ENCODE measurements around the gene BTBD9.
"Not testable (repeated sequence)": the region's sequence is repeated elsewhere in the genome, so short reads cannot be mapped to it uniquely, and the experiment has no call there.

BTBD9 gene

GRCh38 chr6:38649744-38650143, 10.0 kb upstream of the BTBD9 start:
- no peak for DNase-seq (ENCODE audit: low spot score)

- DNase-seq (ENCODE audit: low spot score), result no peak
Observed at GRCh38 chr6:38648629-38649028, 8.9 kb upstream of the BTBD9 start.

GRCh38 chr6:38646166-38646878, 6.6 kb upstream of the BTBD9 start:
- DNase-seq (ENCODE audit: low spot score), result no peak

- DNase-seq (ENCODE audit: low spot score), result no peak
Observed at GRCh38 chr6:38644951-38645350, 5.2 kb upstream of the BTBD9 start.

DNA sequence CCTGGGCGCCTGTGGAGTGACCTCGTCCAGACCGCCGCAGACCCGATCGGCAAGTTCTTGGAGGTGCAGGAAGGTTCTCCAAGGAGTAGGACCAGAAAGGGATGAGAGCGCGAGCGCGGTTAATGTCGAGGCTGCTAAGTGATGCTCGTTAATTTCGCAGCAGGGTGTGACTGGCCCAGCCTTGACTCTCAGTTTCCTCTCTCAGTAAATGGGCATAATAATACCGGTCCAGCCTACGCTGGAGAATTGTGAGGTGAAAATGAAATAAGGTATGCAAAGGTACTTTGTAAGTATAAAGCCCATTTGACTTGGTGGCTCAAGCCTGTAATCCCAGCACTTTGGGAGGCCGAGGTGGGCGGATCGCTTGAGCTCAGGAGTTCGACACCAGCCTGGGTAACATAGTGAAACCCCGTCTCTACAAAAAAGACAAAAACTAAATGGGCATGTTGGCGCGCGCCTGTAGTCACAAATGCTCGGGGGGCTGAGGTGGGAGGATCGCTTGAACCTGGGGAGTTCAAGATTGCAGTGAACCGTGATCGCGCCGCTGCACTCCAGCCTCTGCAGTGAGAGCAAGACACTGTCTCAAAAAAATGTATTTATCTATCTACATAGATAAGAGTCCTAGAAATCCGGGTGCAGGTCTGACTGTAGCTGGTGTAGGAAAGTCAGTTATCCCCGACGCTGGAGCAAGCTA, 634 bp upstream of the BTBD9 start:
- no peak for DNase-seq (ENCODE audit: low spot score)

- DNase-seq (ENCODE audit: low spot score), result peak; percentile 59
Observed at GRCh38 chr6:38638941-38639497, 710 bp downstream of the BTBD9 start.

DNA sequence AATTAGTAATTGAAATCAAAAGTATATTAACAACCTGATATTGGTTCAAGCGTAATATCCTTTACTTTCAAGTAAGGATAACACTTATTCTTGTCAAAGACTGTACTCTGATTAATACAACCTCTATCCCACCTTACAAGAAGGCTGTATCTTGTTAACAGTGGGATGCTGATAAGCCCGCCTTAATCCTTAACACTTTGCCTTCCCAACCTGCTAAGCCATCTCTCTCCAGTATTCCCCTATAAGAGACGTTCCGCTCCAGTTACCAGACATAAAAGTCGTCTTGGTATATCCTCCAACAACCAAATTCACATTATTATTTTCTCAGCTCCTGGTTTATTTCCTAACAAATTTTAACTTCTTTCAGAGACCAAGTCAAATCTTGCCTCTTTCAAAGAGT, 2.0 kb downstream of the BTBD9 start:
- DNase-seq (ENCODE audit: low spot score), result no peak

DNA sequence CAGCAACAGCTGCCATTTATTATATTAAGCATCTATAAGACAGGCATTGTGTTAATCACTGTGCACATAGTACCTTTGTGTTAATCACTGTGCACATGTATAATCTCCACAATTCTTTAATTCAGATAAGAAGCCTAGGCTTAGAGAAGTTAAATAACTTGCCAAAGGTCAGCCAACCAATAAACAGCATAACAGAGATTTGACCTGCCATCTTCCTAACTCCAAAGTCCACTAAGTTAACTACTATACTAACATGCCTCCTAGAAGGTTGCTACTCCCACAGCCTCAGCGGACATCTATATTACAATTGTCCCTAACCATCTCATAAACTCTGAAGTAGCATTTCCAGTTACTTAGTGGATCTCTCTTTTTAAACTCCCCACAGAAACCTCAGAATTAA, 3.7 kb downstream of the BTBD9 start:
- no peak for DNase-seq (ENCODE audit: low spot score)

DNA sequence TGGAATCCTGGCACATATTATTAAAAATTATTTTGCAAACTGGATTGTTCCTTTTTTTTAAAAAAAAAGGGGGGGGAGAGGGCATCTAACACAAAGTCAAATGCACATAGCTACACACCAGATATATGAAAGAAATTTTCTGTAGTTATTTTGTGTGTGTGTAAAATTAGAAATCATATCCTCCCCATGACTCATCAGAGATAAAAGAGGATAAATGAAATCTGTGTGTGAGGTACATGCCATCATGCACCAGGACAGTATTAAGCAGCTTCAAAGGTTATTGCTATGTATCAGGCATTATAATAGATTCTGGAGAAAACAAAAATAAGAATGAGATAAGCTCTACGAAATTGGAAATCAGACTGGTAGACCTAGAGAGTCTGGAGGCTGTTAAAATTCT, 5.2 kb downstream of the BTBD9 start:
- DNase-seq (ENCODE audit: low spot score), result peak; percentile 43

- DNase-seq (ENCODE audit: low spot score), result no peak
Observed at GRCh38 chr6:38632490-38632889, 7.2 kb downstream of the BTBD9 start.

- DNase-seq (ENCODE audit: low spot score), result peak; percentile 29
Observed at GRCh38 chr6:38631186-38631783, 8.4 kb downstream of the BTBD9 start.

DNA sequence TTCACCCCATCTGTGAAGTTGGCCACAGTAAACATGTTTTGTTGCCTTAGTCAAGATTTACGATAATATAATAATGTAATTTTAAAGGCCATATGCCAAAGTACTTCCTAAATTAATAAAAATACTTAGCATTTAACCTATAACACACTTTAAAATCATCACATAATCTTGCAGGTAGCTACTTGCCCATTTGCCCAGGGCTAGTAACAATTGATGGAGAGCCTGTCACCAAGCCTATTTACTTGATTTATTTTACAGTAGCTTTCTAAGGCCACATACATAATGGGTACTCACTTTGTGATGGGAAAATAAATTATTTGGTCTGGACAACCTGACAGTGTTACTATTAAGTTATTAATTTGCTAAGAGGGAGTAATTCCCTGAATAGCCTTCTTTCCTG, 14.5 kb downstream of the BTBD9 start:
- DNase-seq (ENCODE audit: low spot score), result no peak

- not testable (repeated sequence) for DNase-seq (ENCODE audit: low spot score)
Observed at GRCh38 chr6:38619342-38619741, 20.4 kb downstream of the BTBD9 start.

- DNase-seq (ENCODE audit: low spot score), result not testable (repeated sequence)
Observed at GRCh38 chr6:38618301-38618700, 21.4 kb downstream of the BTBD9 start.

GRCh38 chr6:38617856-38618255, 21.9 kb downstream of the BTBD9 start:
- no peak for DNase-seq (ENCODE audit: low spot score)

DNA sequence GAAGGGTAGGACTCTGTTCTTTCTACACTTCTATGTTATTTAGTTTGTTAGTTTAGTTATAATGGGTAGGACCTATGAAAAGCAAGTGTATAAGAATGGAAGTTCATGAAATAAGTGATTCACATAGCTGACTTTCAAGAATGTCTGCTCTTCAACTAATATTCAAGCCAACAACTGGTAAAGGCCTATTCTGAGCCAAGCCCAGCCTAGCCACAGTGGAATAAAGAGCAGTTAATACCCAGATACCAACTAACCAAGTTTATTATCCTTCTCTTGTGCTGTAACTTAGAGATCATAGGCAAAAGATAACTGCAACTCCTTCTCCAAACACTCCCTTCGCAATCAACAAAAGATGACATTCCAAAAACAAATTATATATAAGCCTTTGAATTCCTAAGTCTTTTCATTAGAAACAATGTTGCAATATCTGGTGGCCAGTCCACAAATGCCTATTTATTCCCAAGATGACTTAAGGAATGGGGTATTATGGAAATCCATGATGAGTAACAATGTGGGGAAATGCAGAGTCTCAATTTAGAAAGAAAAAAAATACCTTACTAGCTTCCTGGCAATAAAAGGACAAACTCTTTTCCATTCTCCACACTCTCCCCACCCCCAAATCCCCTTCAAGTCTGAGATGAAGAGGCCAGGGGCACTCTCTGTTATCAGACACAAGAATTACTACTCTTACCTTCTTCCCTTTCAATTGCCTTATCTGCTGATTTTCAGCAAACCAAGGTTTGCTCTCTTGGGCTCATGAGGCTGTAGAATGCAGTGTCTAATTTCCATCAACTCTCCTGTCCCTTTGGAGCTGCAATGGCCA, 27.4 kb downstream of the BTBD9 start:
- no peak for DNase-seq (ENCODE audit: low spot score)

GRCh38 chr6:38610050-38610625, 29.6 kb downstream of the BTBD9 start:
- DNase-seq (ENCODE audit: low spot score), result no peak

DNA sequence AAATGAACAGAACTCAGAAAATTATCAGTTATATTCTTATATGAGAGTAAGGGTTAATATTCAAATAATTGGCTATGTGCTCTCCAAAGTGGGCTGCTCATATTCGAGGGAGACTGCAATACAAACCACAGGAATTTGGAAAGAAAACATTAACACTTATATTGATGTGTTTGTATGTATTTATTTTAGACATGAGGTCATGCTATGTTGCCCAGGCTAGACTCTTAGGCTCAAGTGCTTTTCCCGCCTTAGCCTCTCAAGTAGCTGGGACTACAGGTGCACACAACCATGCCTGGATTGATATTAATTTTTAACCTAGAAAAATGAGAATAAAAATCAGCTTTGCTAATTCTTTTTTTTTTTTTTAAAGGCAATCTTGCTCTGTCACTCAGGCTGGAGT, 35.0 kb downstream of the BTBD9 start:
- DNase-seq (ENCODE audit: low spot score), result no peak

DNA sequence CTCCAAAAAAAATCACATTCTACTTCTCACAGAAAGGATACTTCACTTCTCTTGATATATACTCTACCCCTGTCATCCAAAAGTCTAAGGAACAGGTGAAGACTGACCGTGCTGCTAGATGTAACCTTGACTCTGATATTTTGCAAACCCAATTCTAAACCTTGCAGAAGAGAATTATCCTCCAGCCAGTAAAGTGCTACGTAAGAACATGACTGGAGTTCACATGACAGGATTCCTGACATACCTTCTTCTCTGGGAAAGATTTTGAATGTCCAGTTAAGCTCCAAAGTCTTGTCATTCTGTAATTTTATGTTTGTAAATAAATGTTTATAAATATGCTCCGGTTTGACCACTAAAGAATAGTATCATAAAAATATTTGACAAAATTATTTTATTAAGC, 35.8 kb downstream of the BTBD9 start:
- DNase-seq (ENCODE audit: low spot score), result no peak

GRCh38 chr6:38603496-38603895, 36.2 kb downstream of the BTBD9 start:
- no peak for DNase-seq (ENCODE audit: low spot score)

DNA sequence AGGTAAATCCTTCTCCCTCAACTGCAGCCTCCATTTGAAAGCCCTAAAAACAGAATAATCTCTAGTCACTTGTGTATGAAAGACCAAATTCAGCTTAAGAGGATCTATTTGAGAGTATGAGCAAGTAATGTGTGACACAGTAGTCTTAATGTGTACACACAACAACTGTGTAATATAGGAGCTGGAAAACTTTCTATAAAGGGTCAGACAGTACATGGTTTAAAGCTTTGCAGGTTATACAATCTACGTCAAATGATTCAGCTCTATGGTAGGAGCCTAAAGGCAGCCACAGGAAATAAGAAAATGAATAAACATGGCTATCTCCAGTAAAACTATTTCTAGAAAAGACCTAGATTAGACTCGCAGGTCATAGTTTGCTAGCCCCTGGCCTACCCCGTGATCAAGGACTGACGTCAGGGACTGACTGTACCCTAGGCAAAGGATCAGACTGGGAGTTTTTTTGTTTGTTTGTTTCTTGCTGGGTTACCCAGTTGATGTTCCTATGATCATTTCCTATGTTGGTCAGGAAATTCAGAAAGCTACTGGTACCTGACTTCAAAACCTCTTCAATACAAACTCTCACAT, 39.7 kb downstream of the BTBD9 start:
- DNase-seq (ENCODE audit: low spot score), result no peak

Measured in SW480 (cell line).